Lower lobe of right lung (tissue), 2 donors: ENCODE measurements around the gene HSCB. TPM values are rescaled to one million over a fixed set of nuclear protein-coding genes. Genes with fewer than 3 reads are reported as not detected.
"Not testable (repeated sequence)": the region's sequence is repeated elsewhere in the genome, so short reads cannot be mapped to it uniquely, and the experiment has no call there.

Source experiments
- ATAC-seq, 2 donors: fragments of 200-7000 bp; cut with Tn5 transposase; one replicate each; pipeline ENCODE4 v1.9.1; 2020 to 2022; ENCODE audit warnings: mild to moderate bottlenecking in 2 of 2, moderate library complexity in 2 of 2
- DNase-seq: peaks from one replicate; pipeline ENCODE4 v3.0.0-alpha.2; 2020
- H3K27ac ChIP-seq: fragments of 200-600 bp; one replicate; pipeline ENCODE4 v1.8.0; 2022
- H3K27me3 ChIP-seq: fragments of 200-600 bp; one replicate; pipeline ENCODE4 v1.8.0; 2022; ENCODE audit warnings: low read depth
- H3K36me3 ChIP-seq: fragments of 200-600 bp; one replicate; pipeline ENCODE4 v1.8.0; 2022; ENCODE audit warnings: mild to moderate bottlenecking
- H3K4me1 ChIP-seq: fragments of 200-600 bp; one replicate; pipeline ENCODE4 v1.8.0; 2022
- H3K4me3 ChIP-seq: fragments of 200-600 bp; one replicate; pipeline ENCODE4 v1.8.0; 2022; ENCODE audit warnings: mild to moderate bottlenecking
- H3K9me3 ChIP-seq: fragments of 200-600 bp; one replicate; pipeline ENCODE4 v1.8.0; 2022
- CTCF ChIP-seq: fragments of 200-600 bp; IDR thresholded peaks from one replicate; pipeline ENCODE4 v1.8.0; 2022; ENCODE audit warnings: antibody characterized with exemption, mild to moderate bottlenecking
- intact Hi-C: fragments of 100-400 bp; cut with DNase I; formaldehyde crosslinking; loops from one replicate; pipeline ENCODE4 v1.11.0; 2022
- total RNA-seq: library from RNA; stranded (reverse); fragmentation: NEBNext Ultra II Directional; extraction: Animal tissue kit (Norgen Biotek cat#: 25700); gene quantifications from one replicate; pipeline ENCODE4 v1.2.1, GENCODE V29; 2021
- donor health status: DM: no; HTN: yes; CAD: no; lungs with severe emphysema.

The HSCB gene
- total RNA-seq, 1 donor from 2014 or later: 13.4 TPM

GRCh38 chr22:28743852-28744251, 2.0 kb downstream of the HSCB start:
- Histone ChIP-seq H3K4me3 (no peak overlapping the region), H3K36me3 (peaks cover 55% of the 10 kb centered on the region), H3K9me3 (no peaks in the 10 kb centered on the region), H3K4me1 (peaks cover 17% of the 10 kb centered on the region), H3K27me3 (no peaks in the 10 kb centered on the region), H3K27ac (no peak overlapping the region)
- ATAC-seq (no peak), DNase-seq (no peak)
- TF ChIP-seq CTCF: no peak
- intact Hi-C loops: no loop called here

GRCh38 chr22:28750471-28750881, 8.6 kb downstream of the HSCB start:
- no peak overlapping the region for H3K4me3 ChIP-seq
- no peaks in the 10 kb centered on the region for H3K4me1 ChIP-seq
- H3K9me3 ChIP-seq: no peaks in the 10 kb centered on the region
- H3K27ac ChIP-seq: no peak overlapping the region
- H3K27me3 ChIP-seq: no peaks in the 10 kb centered on the region
- DNase-seq (no peak), ATAC-seq (peak in 1 of 2 donors; percentile 40)
- intact Hi-C loops: no loop called here
- TF ChIP-seq CTCF: no peak
- H3K36me3 ChIP-seq: peaks cover 39% of the 10 kb centered on the region

DNA sequence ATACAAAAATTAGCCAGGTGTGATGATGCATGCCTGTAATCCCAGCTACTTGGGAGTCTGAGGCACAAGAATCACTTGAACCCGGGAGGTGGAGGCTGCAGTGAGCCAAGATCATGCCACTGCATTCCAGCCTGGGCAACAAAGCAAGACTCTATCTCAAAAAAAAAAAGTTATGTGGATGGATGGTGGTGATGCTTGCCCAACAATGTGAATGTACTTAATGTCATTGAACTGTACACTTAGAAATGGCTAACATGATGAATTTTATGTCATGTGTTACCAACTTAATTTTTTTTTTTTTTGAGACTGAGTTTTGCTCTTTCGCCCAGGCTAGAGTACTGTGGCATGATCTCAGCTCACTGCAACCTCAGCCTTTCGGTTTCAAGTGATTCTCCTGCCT, 12.7 kb downstream of the HSCB start:
- H3K27me3 ChIP-seq, H3K4me1 ChIP-seq, H3K36me3 ChIP-seq, H3K9me3 ChIP-seq, H3K4me3 ChIP-seq, DNase-seq, ATAC-seq, intact Hi-C loops, H3K27ac ChIP-seq: not testable (repeated sequence)

- no peak for TF ChIP-seq CTCF
- no peaks in the 10 kb centered on the region for H3K9me3 ChIP-seq
- no peaks in the 10 kb centered on the region for H3K36me3 ChIP-seq
- H3K27me3 ChIP-seq: no peaks in the 10 kb centered on the region
- H3K27ac ChIP-seq: no peak overlapping the region
- intact Hi-C loops: no loop called here
- no peak overlapping the region for H3K4me3 ChIP-seq
- no peaks in the 10 kb centered on the region for H3K4me1 ChIP-seq
- no peak for ATAC-seq
- DNase-seq: no peak
Observed at GRCh38 chr22:28759861-28760560, 18.2 kb downstream of the HSCB start.

- TF ChIP-seq CTCF: no peak
- no peak for DNase-seq
- Histone ChIP-seq H3K27me3 (no peaks in the 10 kb centered on the region), H3K27ac (no peak overlapping the region), H3K36me3 (no peaks in the 10 kb centered on the region), H3K9me3 (no peaks in the 10 kb centered on the region), H3K4me1 (no peaks in the 10 kb centered on the region), H3K4me3 (no peak overlapping the region)
- intact Hi-C loops: no loop called here
- no peak for ATAC-seq
Observed at GRCh38 chr22:28761449-28761755, 19.6 kb downstream of the HSCB start.

DNA sequence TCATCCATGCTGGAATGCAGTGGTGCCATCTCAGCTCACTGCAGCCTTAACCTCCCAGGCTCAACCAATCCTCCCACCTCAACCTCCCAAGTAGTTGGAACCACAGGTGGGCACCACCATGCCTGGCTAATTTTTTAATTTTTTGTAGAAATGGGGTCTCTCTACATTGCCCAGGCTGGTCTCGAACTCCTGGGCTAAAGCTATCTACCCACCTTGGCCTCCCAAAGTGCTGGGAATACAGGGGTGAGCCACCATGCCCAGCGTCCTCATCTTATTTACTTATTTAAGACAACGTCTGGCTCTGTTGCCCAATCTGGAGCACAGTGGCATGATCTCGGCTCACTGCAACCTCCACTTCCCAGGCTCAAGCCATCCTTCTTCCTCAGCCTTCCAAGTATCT, 20.2 kb downstream of the HSCB start:
- intact Hi-C loops, H3K4me3 ChIP-seq, ATAC-seq: not testable (repeated sequence)

More for the DNA sequence above, 20.2 kb downstream of the HSCB start:
- not testable (repeated sequence) for H3K4me1 ChIP-seq, DNase-seq, H3K9me3 ChIP-seq, H3K36me3 ChIP-seq, H3K27ac ChIP-seq, H3K27me3 ChIP-seq
